NCI-H748 (cell line): ENCODE measurements around the gene EMID1.

ENCODE experiments used
- DNase-seq: peaks from one replicate; lab custom pipeline; 2025; ENCODE audit not compliant: unreplicated experiment; lab: John Stamatoyannopoulos, UW

Gene EMID1

GRCh38 chr22:29205594-29206371, at the start of gene EMID1:
Gene EMID1 (plus strand): TSS chr22:29205896. CDS start chr22:29206039, 143 bp downstream.
- peak; percentile 41 for DNase-seq

- no peak for DNase-seq
These were observed 49.7 kb upstream of the EMID1 start for GRCh38 chr22:29155966-29156365.

GRCh38 chr22:29156507-29156906, 49.2 kb upstream of the EMID1 start:
- no peak for DNase-seq

GRCh38 chr22:29157759-29158535, 47.7 kb upstream of the EMID1 start:
- DNase-seq, result no peak

GRCh38 chr22:29158546-29158945, 47.1 kb upstream of the EMID1 start:
- DNase-seq, result no peak

GRCh38 chr22:29163808-29164207, 41.9 kb upstream of the EMID1 start:
- DNase-seq, result no peak

- DNase-seq, result no peak
These were observed 40.2 kb upstream of the EMID1 start for GRCh38 chr22:29165321-29166060.

GRCh38 chr22:29166180-29166579, 39.5 kb upstream of the EMID1 start:
- DNase-seq, result no peak

GRCh38 chr22:29167032-29167911, 38.4 kb upstream of the EMID1 start:
- DNase-seq, result no peak

- no peak for DNase-seq
These were observed 34.0 kb upstream of the EMID1 start for GRCh38 chr22:29171721-29172120.

- no peak for DNase-seq
These were observed 33.5 kb upstream of the EMID1 start for GRCh38 chr22:29172216-29172615.

GRCh38 chr22:29175312-29175835, 30.3 kb upstream of the EMID1 start:
- DNase-seq, result no peak

- no peak for DNase-seq
These were observed 21.5 kb upstream of the EMID1 start for GRCh38 chr22:29183971-29184848.

GRCh38 chr22:29184849-29185490, 20.7 kb upstream of the EMID1 start:
- DNase-seq, result no peak

- no peak for DNase-seq
These were observed 19.4 kb upstream of the EMID1 start for GRCh38 chr22:29186302-29186701.

GRCh38 chr22:29187831-29188230, 17.9 kb upstream of the EMID1 start:
- no peak for DNase-seq

GRCh38 chr22:29190051-29190450, 15.6 kb upstream of the EMID1 start:
- no peak for DNase-seq

- DNase-seq, result no peak
These were observed 14.8 kb upstream of the EMID1 start for GRCh38 chr22:29190918-29191317.

GRCh38 chr22:29193021-29193420, 12.7 kb upstream of the EMID1 start:
- no peak for DNase-seq
